NB4 (cell line): Measurements from ENCODE around the gene KRTAP10-1.

Source experiments
- CTCF ChIP-seq: IDR thresholded peaks from one replicate; pipeline ENCODE4 v1.5.1; 2012; ENCODE audit warnings: low read depth, low read length
- POLR2A ChIP-seq: IDR thresholded peaks from 2 replicates; pipeline ENCODE4 v1.6.1; 2011; ENCODE audit warnings: mild to moderate bottlenecking; ENCODE audit not compliant: insufficient read length; ENCODE audit errors: extremely low read depth

DNA sequence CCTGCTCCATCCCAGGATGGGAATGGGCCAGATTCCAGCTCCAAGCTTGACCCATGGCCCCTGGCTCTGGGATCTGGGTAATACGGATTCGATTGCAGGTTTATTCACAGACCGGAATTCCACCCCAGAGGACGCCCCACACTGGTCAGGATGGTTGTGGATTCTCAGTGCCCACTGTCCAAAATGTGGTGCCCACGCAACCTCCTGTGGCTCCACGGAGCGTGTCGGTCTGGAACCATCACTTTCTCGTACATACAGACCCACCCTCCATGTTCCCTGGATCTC, 31.6 kb downstream of the KRTAP10-1 start:
- TF ChIP-seq POLR2A (no peak), CTCF (no peak)
